ENCODE measurements around the gene TJP1. TPM values are rescaled to one million over a fixed set of nuclear protein-coding genes. Genes with fewer than 3 reads are reported as not detected.

TJP1 gene
- total RNA-seq, 1 experiment from 2014 or later: 129 TPM

- no peak for DNase-seq (ENCODE audit: low spot score)
- Mint-ChIP-seq H3K4me1 (no peaks in the 10 kb centered on the region), H3K36me3 (peaks cover 89% of the 10 kb centered on the region), H3K4me3 (no peak overlapping the region), H3K27ac (no peak overlapping the region), H3K9me3 (peaks cover 22% of the 10 kb centered on the region), H3K27me3 (ENCODE audit: low read depth) (no peaks in the 10 kb centered on the region; the same call in 1 of the 2 replicates)
- TF ChIP-seq NR2C2 (CRISPR knock-in tag; IDR thresholded peaks at IDR 0.05): no peak
- no peak for TF ChIP-seq MXD4 (CRISPR knock-in tag; IDR thresholded peaks at IDR 0.05; ENCODE audit: borderline replicate concordance)
- TF ChIP-seq ZNF232 (CRISPR knock-in tag; IDR thresholded peaks at IDR 0.05): no peak
- no peak for TF ChIP-seq ELF4 (CRISPR knock-in tag; IDR thresholded peaks at IDR 0.05; ENCODE audit: low read depth)
- TF ChIP-seq MYBL2 (CRISPR knock-in tag; IDR thresholded peaks at IDR 0.05): no peak
- TF ChIP-seq E2F4 (CRISPR knock-in tag; IDR thresholded peaks at IDR 0.05; ENCODE audit: borderline replicate concordance, low read depth): no peak
- no peak for TF ChIP-seq SP1 (CRISPR knock-in tag; conservative IDR thresholded peaks at IDR 0.05)
- no peak for TF ChIP-seq NR1H2 (CRISPR knock-in tag; IDR thresholded peaks at IDR 0.05)
- no peak for TF ChIP-seq ZNF416 (CRISPR knock-in tag; IDR thresholded peaks at IDR 0.05)
- TF ChIP-seq PREB (CRISPR knock-in tag; IDR thresholded peaks at IDR 0.05; ENCODE audit: borderline replicate concordance): no peak
- no peak for TF ChIP-seq RELA (CRISPR knock-in tag; IDR thresholded peaks at IDR 0.05; ENCODE audit: borderline replicate concordance)
- TF ChIP-seq STAT6 (CRISPR knock-in tag; conservative IDR thresholded peaks at IDR 0.05; ENCODE audit: low read depth): no peak
- TF ChIP-seq ATF2 (CRISPR knock-in tag; IDR thresholded peaks at IDR 0.05; ENCODE audit: borderline replicate concordance, low read depth): no peak
- TF ChIP-seq HMGXB4 (CRISPR knock-in tag; IDR thresholded peaks at IDR 0.05): no peak
- TF ChIP-seq ZBTB21 (CRISPR knock-in tag; IDR thresholded peaks at IDR 0.05; ENCODE audit: borderline replicate concordance): no peak
- no peak for TF ChIP-seq ESRRA (CRISPR knock-in tag; IDR thresholded peaks at IDR 0.05; ENCODE audit: borderline replicate concordance)
- no peak for TF ChIP-seq ZNF219 (CRISPR knock-in tag; IDR thresholded peaks at IDR 0.05; ENCODE audit: borderline replicate concordance)
- TF ChIP-seq NR3C1 (CRISPR knock-in tag; conservative IDR thresholded peaks at IDR 0.05; ENCODE audit: low read depth): no peak
- ChIA-PET POLR2A (no interaction called here), CTCF (no interaction called here)
- no peak for ATAC-seq
Observed at GRCh38 chr15:29727871-29728270, 94.4 kb downstream of the TJP1 start.

- ChIA-PET POLR2A (no interaction called here), CTCF (interaction anchor here (0.5 to 1.0 kb wide), 2 partner anchors 199 to 200 kb away, joined by 4 read pairs; no protein-coding TSS in a partner anchor)
- no peak for DNase-seq (ENCODE audit: low spot score)
- Mint-ChIP-seq H3K36me3 (peaks cover 91% of the 10 kb centered on the region), H3K27me3 (ENCODE audit: low read depth) (no peaks in the 10 kb centered on the region; the same call in 1 of the 2 replicates), H3K27ac (no peak overlapping the region), H3K9me3 (peaks cover 35% of the 10 kb centered on the region), H3K4me1 (no peaks in the 10 kb centered on the region), H3K4me3 (no peak overlapping the region)
- no peak for ATAC-seq
- TF ChIP-seq SP1 (CRISPR knock-in tag; conservative IDR thresholded peaks at IDR 0.05) (no peak), ZNF416 (CRISPR knock-in tag; IDR thresholded peaks at IDR 0.05) (no peak), IRF1 (CRISPR knock-in tag; IDR thresholded peaks at IDR 0.05) (no peak), CTCF (IDR thresholded peaks at IDR 0.05) (no peak), KAT7 (CRISPR knock-in tag; IDR thresholded peaks at IDR 0.05; ENCODE audit: borderline replicate concordance) (no peak)
Observed at GRCh38 chr15:29726553-29726952, 95.7 kb downstream of the TJP1 start.
